Neuronal stem cell (in vitro differentiated cells): ENCODE results near the gene VWDE.
"Not testable (repeated sequence)": the region's sequence is repeated elsewhere in the genome, so short reads cannot be mapped to it uniquely, and the experiment has no call there.

ENCODE experiments used
- DNase-seq: peaks from one replicate; pipeline ENCODE4 v3.0.0-alpha.2; 2013; ENCODE audit warnings: low spot score
- H2AFZ ChIP-seq: one replicate; pipeline ENCODE4 v1.6.1; 2013; ENCODE audit warnings: mild to moderate bottlenecking, low read length, inconsistent platforms
- H2AK5ac ChIP-seq: 2 replicates; pipeline ENCODE4 v1.6.1; 2013; ENCODE audit warnings: low read depth, mild to moderate bottlenecking, inconsistent platforms, low read length, moderate library complexity, mixed read lengths
- H2BK120ac ChIP-seq: 2 replicates; pipeline ENCODE4 v1.6.1; 2013; ENCODE audit warnings: low read depth, mild to moderate bottlenecking, inconsistent platforms, low read length, moderate library complexity, mixed read lengths
- H2BK12ac ChIP-seq: one replicate; pipeline ENCODE4 v1.6.1; 2013; ENCODE audit warnings: low read length, inconsistent platforms
- H2BK15ac ChIP-seq: 2 replicates; pipeline ENCODE4 v1.6.1; 2013; ENCODE audit warnings: mild to moderate bottlenecking, low read length, inconsistent platforms, mixed read lengths
- H2BK5ac ChIP-seq: one replicate; pipeline ENCODE4 v1.6.1; 2013; ENCODE audit warnings: inconsistent platforms, mild to moderate bottlenecking, low read length, moderate library complexity
- H3K14ac ChIP-seq: one replicate; pipeline ENCODE4 v1.6.1; 2013; ENCODE audit warnings: low read length, inconsistent platforms
- H3K18ac ChIP-seq: 2 replicates; pipeline ENCODE4 v1.6.1; 2013; ENCODE audit warnings: low read length, inconsistent platforms
- H3K23ac ChIP-seq: 2 replicates; pipeline ENCODE4 v1.6.1; 2013; ENCODE audit warnings: low read depth, mild to moderate bottlenecking, mixed read lengths, low read length, inconsistent platforms; ENCODE audit not compliant: poor library complexity
- H3K27ac ChIP-seq: replicated peaks from 3 replicates; pipeline ENCODE4 v1.5.1; 2013; ENCODE audit warnings: low read length, inconsistent platforms
- H3K27me3 ChIP-seq, 3 experiments: 2 replicates each; pipeline ENCODE4 v1.6.1; 2013; ENCODE audit warnings: low read length in 3 of 3, mild to moderate bottlenecking in 2 of 3, inconsistent platforms in 1 of 3, low read depth in 1 of 3, mixed read lengths in 1 of 3, moderate library complexity in 1 of 3; ENCODE audit not compliant: control insufficient read depth in 3 of 3, insufficient read depth in 3 of 3
- H3K36me3 ChIP-seq, 2 donors: replicated peaks in 1 of 2; 2 replicates each; pipeline ENCODE4 v1.6.1; 2013; ENCODE audit warnings: low read length in 2 of 2; ENCODE audit not compliant: control insufficient read depth in 2 of 2, insufficient read depth in 2 of 2
- H3K4ac ChIP-seq: 2 replicates; pipeline ENCODE4 v1.6.1; 2013; ENCODE audit warnings: inconsistent platforms, mild to moderate bottlenecking, low read length, moderate library complexity
- H3K4me1 ChIP-seq, 2 donors: 1 replicate in 1 of 2; 2 replicates in 1 of 2; pipeline ENCODE4 v1.6.1; 2013; ENCODE audit warnings: low read length in 2 of 2, low read depth in 1 of 2; ENCODE audit not compliant: control insufficient read depth in 2 of 2, insufficient read depth in 1 of 2
- H3K4me2 ChIP-seq: one replicate; pipeline ENCODE4 v1.6.1; 2013; ENCODE audit warnings: mild to moderate bottlenecking, low read length, inconsistent platforms; ENCODE audit not compliant: insufficient read depth, poor library complexity, severe bottlenecking
- H3K4me3 ChIP-seq, 2 donors: 2 replicates each; pipeline ENCODE4 v1.5.1; 2013; ENCODE audit warnings: low read length in 2 of 2, mild to moderate bottlenecking in 2 of 2, inconsistent platforms in 1 of 2, moderate library complexity in 1 of 2
- H3K79me1 ChIP-seq: one replicate; pipeline ENCODE4 v1.6.1; 2013; ENCODE audit warnings: low read depth, mild to moderate bottlenecking, inconsistent platforms, low read length, moderate library complexity
- H3K9ac ChIP-seq: one replicate; pipeline ENCODE4 v1.6.1; 2013; ENCODE audit warnings: mild to moderate bottlenecking, low read depth, low read length, inconsistent platforms; ENCODE audit not compliant: poor library complexity
- H3K9me3 ChIP-seq, 2 donors: replicated peaks in 1 of 2; 2 replicates each; pipeline versions ENCODE3 to v1.6.1; 2013; ENCODE audit warnings: low read length in 2 of 2, mild to moderate bottlenecking in 2 of 2, inconsistent platforms in 1 of 2, low read depth in 1 of 2, mixed read lengths in 1 of 2, moderate library complexity in 1 of 2; ENCODE audit not compliant: control insufficient read depth in 2 of 2, insufficient read depth in 1 of 2
- H4K8ac ChIP-seq: one replicate; pipeline ENCODE4 v1.6.1; 2013; ENCODE audit warnings: low read depth, mild to moderate bottlenecking, inconsistent platforms, low read length, moderate library complexity
- H4K91ac ChIP-seq: one replicate; pipeline ENCODE4 v1.6.1; 2013; ENCODE audit warnings: low read length, low read depth, mild to moderate bottlenecking, inconsistent platforms; ENCODE audit not compliant: poor library complexity
- WGBS, 2 donors: extraction: QIAGEN DNeasy Blood & Tissue Kit; methylation state at CpG; one replicate each; pipeline ENCODE4 v1.1.7; 2013; ENCODE audit warnings: missing lambda C conversion rate in 2 of 2, mixed read lengths in 1 of 2; ENCODE audit not compliant: insufficient read length in 2 of 2, insufficient replicate concordance in 1 of 2; ENCODE audit errors: extremely low coverage in 2 of 2; 5-methylcytosine and 5-hydroxymethylcytosine counted together

The VWDE gene

GRCh38 chr7:12401538-12402364, 1.9 kb downstream of the VWDE start:
- Histone ChIP-seq H3K27ac (no peak overlapping the region), H3K14ac (no peak overlapping the region), H2AK5ac (no peak overlapping the region), H2AFZ (no peak overlapping the region), H3K36me3 (no peaks in the 10 kb centered on the region), H2BK120ac (no peak overlapping the region), H3K27me3 (peaks cover 0 to 51% (median 17%) of the 10 kb centered on the region in 3 experiments), H3K9me3 (no peaks in the 10 kb centered on the region), H4K8ac (no peak overlapping the region), H2BK5ac (no peak overlapping the region), H3K4ac (no peak overlapping the region), H2BK12ac (no peak overlapping the region), H3K79me1 (no peaks in the 10 kb centered on the region), H3K18ac (no peak overlapping the region), H3K4me1 (peaks cover 1 to 5% of the 10 kb centered on the region in 2 donors), H4K91ac (no peak overlapping the region), H3K9ac (no peak overlapping the region), H3K23ac (no peak overlapping the region), H3K4me2 (no peak overlapping the region), H2BK15ac (no peak overlapping the region), H3K4me3 (no peak overlapping the region)
- DNase-seq: no peak
- no CpG with 5 or more reads among the region's 9 CpGs for WGBS, 2 donors

GRCh38 chr7:12398186-12398585, 5.5 kb downstream of the VWDE start:
- Histone ChIP-seq H3K79me1 (no peaks in the 10 kb centered on the region), H2AK5ac (no peak overlapping the region), H3K27me3 (peaks cover 0 to 30% (median 2%) of the 10 kb centered on the region in 3 experiments), H4K91ac (no peak overlapping the region), H3K4me3 (no peak overlapping the region), H3K9ac (no peak overlapping the region), H3K14ac (no peak overlapping the region), H2BK120ac (no peak overlapping the region), H3K18ac (no peak overlapping the region), H3K36me3 (no peaks in the 10 kb centered on the region), H3K27ac (no peak overlapping the region), H2BK5ac (no peak overlapping the region), H2BK15ac (no peak overlapping the region), H4K8ac (no peak overlapping the region), H3K23ac (no peak overlapping the region), H3K4me2 (no peak overlapping the region), H3K4ac (no peak overlapping the region), H2AFZ (no peak overlapping the region), H2BK12ac (no peak overlapping the region), H3K4me1 (peaks cover 0 to 1% of the 10 kb centered on the region in 2 donors), H3K9me3 (no peaks in the 10 kb centered on the region)
- no peak for DNase-seq

DNA sequence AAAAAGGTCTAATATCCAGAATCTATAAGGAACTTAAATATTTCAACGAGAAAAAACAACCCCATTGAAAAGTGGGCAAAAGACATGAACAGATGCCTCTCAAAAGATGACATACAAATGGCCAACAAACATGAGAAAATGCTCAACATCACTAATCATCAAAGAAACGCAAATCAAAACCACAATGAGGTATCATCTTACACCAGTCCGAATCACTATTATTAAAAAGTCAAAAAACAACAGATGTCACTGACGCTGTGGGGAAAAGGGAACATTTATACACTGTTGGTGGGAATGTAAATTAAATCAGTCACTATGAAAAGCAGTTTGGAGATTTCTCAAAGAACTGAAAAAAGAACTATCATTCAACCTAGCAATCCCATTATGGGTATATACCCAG, 6.0 kb downstream of the VWDE start:
- H2BK12ac ChIP-seq: no peak overlapping the region
- H3K23ac ChIP-seq: no peak overlapping the region
- no peak overlapping the region for H2AFZ ChIP-seq
- no peak overlapping the region for H4K8ac ChIP-seq
- no CpG with 5 or more reads among the region's 4 CpGs for WGBS, 2 donors
- H3K79me1 ChIP-seq: no peaks in the 10 kb centered on the region
- no peak overlapping the region for H3K9ac ChIP-seq
- no peak overlapping the region for H3K4me3 ChIP-seq
- H3K27me3 ChIP-seq: peaks cover 0 to 24% (median 0%) of the 10 kb centered on the region in 3 experiments
- no peaks in the 10 kb centered on the region for H3K36me3 ChIP-seq
- no peak overlapping the region for H3K27ac ChIP-seq
- H2BK5ac ChIP-seq: no peak overlapping the region
- no peak overlapping the region for H3K4ac ChIP-seq
- no peak overlapping the region for H3K18ac ChIP-seq
- DNase-seq: no peak
- no peaks in the 10 kb centered on the region for H3K4me1 ChIP-seq
- H2AK5ac ChIP-seq: no peak overlapping the region
- no peaks in the 10 kb centered on the region for H3K9me3 ChIP-seq
- no peak overlapping the region for H3K14ac ChIP-seq
- no peak overlapping the region for H2BK120ac ChIP-seq
- no peak overlapping the region for H4K91ac ChIP-seq
- H2BK15ac ChIP-seq: no peak overlapping the region
- no peak overlapping the region for H3K4me2 ChIP-seq

- DNase-seq, H2BK120ac ChIP-seq, H2AK5ac ChIP-seq, H3K79me1 ChIP-seq, H3K4me3 ChIP-seq, H3K9me3 ChIP-seq, H4K91ac ChIP-seq, H3K23ac ChIP-seq, H3K4me2 ChIP-seq, H2BK5ac ChIP-seq, H2BK15ac ChIP-seq, H3K36me3 ChIP-seq, H2AFZ ChIP-seq, H3K4ac ChIP-seq, H2BK12ac ChIP-seq, H3K27ac ChIP-seq, H3K14ac ChIP-seq, H3K4me1 ChIP-seq, H4K8ac ChIP-seq, H3K9ac ChIP-seq, H3K18ac ChIP-seq: not testable (repeated sequence)
- no CpG with 5 or more reads among the region's 1 CpG for WGBS, 2 donors
- H3K27me3 ChIP-seq: peaks cover 0 to 14% (median 0%) of the 10 kb centered on the region in 3 experiments
Observed at GRCh38 chr7:12396670-12397069, 7.0 kb downstream of the VWDE start.
